ENCODE results near the gene RRAGC.
"Not testable (repeated sequence)": the region's sequence is repeated elsewhere in the genome, so short reads cannot be mapped to it uniquely, and the experiment has no call there.

Gene RRAGC

DNA sequence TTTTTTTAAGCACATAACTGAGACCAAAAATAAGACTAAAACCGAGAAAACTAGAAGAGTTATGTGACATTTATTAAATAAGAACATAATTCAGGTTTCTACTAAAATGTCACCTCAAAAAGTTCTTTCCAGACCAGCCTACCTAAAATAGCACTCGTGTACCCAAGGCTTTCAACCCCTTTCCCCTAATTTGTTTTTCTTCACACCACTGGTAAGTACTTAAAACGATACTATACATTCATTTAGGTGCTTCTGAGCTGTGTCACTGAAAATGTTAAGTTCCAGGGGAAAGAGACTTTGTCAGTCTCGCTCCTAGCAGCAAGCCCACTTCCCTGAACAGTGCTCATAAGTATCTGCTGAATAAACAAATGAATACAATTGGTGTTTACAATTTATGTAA is 6.8 kb downstream of the RRAGC start:
- no peak for DNase-seq

DNA sequence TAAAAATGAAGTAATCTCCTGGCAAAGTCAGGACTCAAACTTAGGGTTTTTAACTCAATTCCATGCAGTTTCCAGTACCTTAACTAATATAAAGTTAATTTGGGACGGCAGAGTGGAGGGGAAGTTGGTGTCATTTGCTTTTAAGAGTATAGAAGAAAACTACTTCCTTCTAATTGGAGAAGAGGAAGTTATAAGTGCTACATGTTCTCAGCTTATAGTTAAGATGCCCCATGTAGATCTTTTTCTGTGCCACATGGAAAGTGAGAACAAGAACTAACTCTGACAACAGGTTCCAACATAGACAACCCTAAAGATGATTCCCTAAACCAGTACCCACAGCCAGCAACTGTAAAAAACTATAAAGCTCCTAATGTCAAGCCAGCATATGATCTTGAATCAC is 11.5 kb downstream of the RRAGC start:
- DNase-seq = no peak

DNA sequence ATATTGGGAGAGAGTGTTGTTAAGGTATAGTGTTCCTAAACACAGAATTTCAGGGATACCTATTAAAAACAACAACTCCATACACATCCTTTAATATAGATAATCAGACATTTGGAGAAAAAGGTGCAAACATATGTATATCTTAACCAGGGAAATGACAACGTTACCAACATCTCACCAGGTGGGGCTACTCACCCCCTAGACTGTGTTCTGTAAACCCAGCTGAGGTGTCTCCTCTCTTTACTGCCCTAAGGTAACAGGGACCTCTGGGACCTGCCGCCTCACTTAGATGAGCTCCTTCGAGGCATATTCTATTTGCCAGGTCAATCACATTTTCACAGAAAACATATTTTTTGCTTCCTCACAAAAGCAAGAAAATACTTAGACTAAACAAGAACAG is 13.4 kb downstream of the RRAGC start:
- no peak for DNase-seq

DNA sequence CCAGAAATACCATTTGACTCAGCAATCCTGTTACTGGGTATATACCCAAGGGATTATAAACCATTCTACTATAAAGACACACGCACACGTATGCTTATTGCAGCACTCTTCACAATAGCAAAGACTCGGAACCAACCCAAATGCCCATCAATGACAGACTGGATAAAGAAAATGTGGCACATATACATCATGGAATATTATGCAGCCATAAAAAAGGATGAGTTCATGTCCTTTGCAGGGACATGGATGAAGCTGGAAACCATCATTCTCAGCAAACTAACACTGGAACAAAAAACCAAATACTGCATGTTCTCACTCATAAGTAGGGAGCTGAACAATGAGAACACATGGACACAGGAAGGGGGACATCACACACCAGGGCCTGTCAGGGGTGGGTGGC is 14.5 kb downstream of the RRAGC start:
- not testable (repeated sequence) for DNase-seq

DNA sequence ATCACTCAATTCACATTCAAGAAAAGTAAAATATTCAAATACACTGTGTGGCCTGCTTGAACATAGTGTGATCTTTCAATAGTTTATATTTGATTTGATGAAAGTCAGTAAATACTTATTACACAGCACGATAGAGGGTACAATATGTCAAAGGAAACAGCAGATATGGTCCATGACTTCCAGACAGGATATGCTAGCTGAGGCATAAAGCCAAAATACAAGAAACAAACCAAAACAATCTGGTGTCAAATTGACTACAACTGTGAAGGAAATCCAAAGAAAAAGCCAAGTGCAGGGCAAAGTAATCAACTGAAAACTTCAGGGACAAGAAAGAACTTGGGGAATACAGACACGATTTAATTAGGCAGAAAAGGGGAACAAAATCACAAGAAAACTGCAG is 19.3 kb downstream of the RRAGC start:
- no peak for DNase-seq

DNA sequence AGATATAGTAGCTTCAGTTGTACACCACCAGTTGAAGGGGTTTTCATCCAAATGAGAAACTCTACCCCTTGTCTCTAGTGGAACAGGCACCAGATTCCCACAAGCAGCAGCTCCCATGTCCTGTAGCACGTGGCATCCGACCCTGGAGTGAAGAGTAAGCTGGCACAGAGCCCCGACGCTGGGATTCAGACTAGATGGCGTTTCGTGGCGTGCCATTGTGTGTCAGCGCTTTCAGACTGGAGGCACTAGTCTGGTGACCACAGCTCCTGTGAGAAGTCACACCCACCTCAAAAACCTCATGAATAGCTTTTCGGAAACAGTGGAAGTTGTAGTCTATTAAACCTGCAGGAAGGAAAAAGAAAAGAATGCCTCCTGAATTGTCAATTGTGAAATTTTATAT is 20.2 kb downstream of the RRAGC start:
- no peak for DNase-seq

- DNase-seq = not testable (repeated sequence)
Observed at GRCh38 chr1:38836316-38836715, 23.3 kb downstream of the RRAGC start.

- DNase-seq = no peak
Observed at GRCh38 chr1:38834937-38835827, 24.4 kb downstream of the RRAGC start.

DNA sequence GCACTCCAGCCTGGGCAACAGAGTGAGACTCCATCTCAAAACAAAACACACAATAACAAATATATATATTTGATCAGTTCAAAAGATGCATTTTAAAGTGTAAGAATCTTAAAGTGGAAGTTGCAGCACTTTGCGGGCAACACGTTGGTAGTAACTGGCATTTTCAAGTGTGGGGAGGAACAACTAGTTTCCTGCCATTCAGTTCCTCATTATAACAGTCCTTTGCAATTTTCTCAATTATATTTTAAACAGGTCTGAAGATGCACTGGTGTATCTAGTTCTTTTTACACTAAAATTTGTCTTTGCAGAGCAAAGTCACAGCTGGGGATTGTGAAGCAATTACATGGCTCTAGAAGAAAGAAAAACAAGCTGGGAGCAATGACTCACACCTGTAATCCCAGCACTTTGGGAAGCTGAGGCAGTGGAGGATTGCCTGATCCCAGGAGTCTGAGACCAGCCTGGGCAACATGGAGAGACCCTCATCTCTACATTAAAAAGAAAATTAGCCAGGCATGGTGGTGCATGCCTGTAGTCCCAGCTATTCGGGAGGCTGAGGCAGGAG is 25.3 kb downstream of the RRAGC start:
- DNase-seq = no peak

DNA sequence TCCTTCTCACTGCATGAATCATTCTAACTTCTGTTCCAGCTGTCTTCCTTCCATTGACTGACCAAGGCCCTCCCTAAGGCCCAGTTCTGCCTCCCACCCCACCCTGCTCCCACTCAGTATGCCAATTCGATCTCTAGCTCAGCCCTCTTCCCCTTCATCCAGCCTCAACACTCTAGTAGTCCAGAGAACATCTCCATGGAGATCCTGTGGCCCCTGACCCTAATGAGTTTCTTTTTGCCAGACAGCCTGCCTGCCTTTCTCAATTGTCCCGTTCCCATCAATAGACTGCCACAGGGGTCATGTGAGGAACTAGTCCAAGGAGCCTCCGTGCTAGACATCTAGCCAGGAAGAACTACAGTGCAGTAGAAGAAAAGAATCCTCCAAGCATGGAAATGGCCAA is 26.4 kb downstream of the RRAGC start:
- no peak for DNase-seq

DNA sequence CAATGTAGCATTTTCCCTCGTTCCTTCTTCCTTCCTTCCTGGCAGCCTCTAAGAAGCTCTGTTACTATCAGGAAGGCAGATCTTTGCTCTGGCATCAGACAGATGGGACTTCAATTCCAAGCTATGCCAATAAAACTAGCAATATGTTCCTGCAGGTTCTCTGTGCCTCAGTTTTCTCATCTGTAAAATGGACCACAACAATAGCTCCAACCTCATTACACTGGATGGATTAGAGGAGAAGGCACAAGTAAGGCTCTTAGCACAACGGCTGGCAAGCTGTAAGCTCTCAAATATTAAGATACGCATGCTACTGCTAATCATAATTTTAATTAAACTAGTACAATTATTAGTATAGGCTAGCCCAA is 27.2 kb downstream of the RRAGC start:
- DNase-seq = no peak

DNA sequence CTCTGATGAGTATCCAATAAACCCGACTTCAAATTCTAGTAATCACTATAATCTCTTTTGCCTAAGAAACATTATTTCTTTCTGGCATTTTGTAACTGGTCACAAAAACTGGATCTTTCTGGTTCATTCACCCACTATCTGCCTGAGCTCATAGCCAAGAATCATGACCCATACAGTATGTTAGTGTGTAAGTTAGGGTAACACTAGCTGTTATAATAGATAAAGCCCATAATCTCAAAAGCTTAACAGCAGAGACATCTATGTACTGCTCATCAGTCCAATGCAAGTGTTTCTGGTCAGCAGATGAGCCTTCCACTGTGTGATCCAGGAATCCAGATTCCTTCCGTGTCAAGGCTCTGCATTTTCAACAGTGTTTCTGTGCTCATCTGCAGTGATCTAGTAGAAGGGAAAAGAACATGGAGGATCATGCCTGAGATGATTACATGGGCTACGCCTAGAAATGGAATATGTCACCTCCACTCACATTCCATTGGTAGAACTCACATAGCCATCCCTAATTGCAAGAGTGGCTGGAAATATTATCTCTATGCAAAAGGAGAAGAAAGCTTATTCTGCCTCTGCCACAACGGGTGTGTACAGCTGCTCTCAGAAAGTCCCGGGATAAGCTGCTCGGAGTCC is 27.7 kb downstream of the RRAGC start:
- DNase-seq = no peak

DNA sequence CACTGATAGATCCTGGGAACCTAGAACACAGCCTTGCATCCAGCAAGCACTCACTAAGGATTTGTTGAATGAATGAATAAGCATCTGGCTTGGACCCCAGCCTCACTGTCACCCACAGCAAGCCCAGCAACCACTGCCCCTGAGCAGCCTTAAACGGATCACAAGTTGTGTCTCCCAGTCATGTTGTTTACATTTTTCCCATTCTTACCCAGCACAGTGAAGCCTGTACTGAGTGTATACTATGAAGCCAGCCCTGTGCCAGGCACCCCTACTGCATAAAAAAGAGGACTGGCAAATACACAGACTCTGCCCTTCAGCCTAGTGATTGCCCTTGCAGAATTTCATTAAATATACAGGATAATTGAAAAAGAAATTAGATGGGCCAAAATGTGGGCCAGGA is 30.2 kb downstream of the RRAGC start:
- no peak for DNase-seq

DNA sequence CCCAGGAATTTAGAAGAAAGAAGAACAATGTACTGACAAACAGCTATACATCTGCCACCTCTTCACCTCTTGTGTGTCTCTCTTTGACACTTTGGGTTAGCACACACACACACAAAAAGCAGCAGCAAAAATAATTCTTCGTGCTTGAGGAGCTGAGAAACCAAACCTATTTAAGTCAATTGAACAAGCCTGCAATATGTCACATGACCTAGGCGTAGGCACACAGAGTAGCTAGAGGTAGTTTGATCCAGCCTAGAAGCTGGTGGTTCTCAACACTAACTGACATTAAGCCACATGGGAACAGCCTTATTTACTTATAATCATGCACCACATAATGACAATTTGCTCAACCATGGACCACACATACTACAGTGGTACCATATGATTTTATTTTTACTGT is 32.3 kb downstream of the RRAGC start:
- DNase-seq = no peak

- DNase-seq = no peak
Observed at GRCh38 chr1:38826886-38827285, 32.7 kb downstream of the RRAGC start.

DNA sequence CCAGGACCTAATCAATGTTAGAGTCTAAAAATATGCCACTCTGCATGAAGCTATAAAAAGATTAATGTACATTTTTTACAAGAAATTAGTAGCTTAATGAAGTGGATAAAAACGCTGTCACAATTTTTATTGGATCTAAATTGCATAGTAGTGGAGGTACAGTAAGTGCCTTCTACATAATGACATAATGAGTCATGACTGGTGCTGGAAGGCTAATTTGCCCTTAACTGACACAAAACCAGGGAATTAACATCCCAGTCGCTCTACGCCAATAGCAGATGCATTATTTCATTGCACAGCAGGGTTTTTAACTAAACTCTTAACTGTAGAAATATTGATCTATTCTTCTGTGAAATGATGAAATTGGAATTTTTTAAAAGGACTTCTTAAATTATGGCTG is 33.3 kb downstream of the RRAGC start:
- DNase-seq = no peak

GRCh38 chr1:38820860-38821259 is 38.7 kb downstream of the RRAGC start:
- no peak for DNase-seq

DNA sequence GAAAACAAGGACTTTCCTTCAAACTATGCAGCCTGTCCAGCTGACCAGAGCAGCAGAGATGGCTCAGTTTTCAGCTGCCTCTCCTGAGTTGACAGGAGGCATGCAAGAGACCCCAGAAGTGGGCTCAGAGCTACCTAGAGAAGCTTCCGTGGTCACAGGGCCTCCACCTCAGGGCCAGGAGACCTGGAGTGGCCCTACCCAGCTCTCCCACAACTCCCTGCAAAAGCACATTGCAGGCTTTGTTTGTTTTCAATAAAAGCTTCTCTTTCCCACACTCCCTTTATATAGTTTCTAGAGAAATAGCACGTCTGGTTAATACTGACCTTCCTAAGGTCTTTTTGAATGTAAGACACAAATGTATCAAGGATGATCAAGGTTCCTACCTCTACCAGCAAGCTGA is 40.1 kb downstream of the RRAGC start:
- no peak for DNase-seq

DNA sequence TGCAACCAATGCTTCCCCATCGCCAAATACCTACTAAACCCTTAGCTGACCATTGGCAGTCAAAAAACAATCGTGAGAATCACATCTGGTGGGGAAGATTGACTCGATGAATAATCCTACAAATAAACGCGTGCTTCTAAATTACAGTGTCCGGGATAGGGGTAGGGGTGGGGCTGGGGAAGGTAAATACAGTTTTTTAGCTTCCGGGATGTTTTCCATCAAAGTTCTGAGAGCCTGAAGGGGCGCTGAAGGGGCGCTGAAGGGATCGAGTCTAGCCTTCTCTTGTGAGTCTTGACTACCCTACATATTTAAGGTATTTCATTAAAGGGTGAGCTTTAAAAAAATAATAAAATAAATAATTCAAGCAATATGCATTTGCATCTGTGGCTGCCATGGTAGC is 40.5 kb downstream of the RRAGC start:
- DNase-seq = no peak

GRCh38 chr1:38818175-38818976 is 41.2 kb downstream of the RRAGC start:
- DNase-seq = peak; percentile 63

- no peak for DNase-seq
Observed at GRCh38 chr1:38817267-38818174, 42.1 kb downstream of the RRAGC start.

DNA sequence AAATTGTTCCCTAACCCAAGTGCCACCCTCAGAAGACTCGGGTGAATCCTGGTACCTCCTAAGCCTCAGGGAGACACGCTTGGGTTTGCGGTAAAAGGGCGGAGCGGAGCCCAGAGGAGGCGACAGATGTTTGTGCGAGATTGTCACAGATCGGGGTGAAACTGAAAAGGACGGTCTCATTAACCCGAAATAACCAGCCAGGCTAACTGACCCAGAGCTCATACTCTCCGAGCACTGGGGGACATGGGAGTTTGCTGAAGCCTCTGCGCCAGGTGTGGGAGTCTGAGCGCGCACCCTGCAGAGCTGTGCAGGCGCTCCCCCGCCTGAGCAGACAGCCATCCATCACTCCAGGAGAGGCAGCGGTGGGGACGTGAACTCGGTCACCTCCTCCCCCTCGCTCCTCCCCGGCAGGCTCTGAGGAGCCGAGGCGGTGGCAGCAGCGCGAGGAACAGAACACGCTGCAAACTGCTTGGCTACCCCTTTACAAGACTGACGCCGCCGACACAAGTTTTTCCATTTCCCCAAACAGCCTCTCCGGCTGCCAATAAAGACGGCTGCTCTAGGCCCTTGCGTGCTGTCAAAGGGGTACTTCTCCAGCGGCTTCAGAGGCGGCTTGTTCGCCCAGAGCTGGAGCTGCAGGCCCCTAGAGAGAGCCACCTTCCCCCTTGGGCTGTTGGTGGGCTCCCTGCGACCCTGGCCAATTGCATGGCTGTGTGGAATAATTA is 43.5 kb downstream of the RRAGC start:
- no peak for DNase-seq

Data from left hindlimb (tissue), 1 donor.